ENCODE data around the gene GUCA2B. TPM values are rescaled to one million over a fixed set of nuclear protein-coding genes. Genes with fewer than 3 reads are reported as not detected.

The GUCA2B gene
- total and polyA plus RNA-seq, 5 experiments from 2014 or later, result not detected

GRCh38 chr1:42145389-42145716, 7.9 kb upstream of the GUCA2B start:
- no peak for ATAC-seq
- Mint-ChIP-seq H3K36me3 (no peaks in the 10 kb centered on the region), H3K4me3 (no peak overlapping the region), H3K27me3 (peaks cover 6 to 26% (median 14%) of the 10 kb centered on the region in 5 donors), H3K9me3 (no peaks in the 10 kb centered on the region), H3K4me1 (peaks cover 2 to 6% (median 5%) of the 10 kb centered on the region in 4 donors), H3K27ac (no peak overlapping the region)
- POLR2A ChIA-PET, result no interaction called here
- DNase-seq, result no peak

GRCh38 chr1:42145764-42146625, 7.2 kb upstream of the GUCA2B start:
- DNase-seq (no peak), ATAC-seq (no peak)
- H3K4me1 Mint-ChIP-seq, result peaks cover 2 to 6% (median 5%) of the 10 kb centered on the region in 4 donors
- POLR2A ChIA-PET, result no interaction called here
- no peak overlapping the region for H3K4me3 Mint-ChIP-seq
- H3K36me3 Mint-ChIP-seq, result no peaks in the 10 kb centered on the region
- H3K9me3 Mint-ChIP-seq, result no peaks in the 10 kb centered on the region
- peaks cover 6 to 26% (median 17%) of the 10 kb centered on the region in 5 donors for H3K27me3 Mint-ChIP-seq
- no peak overlapping the region for H3K27ac Mint-ChIP-seq

- peak; percentile 76 to 78 for ATAC-seq
- Mint-ChIP-seq H3K4me1 (peaks cover 2 to 6% (median 5%) of the 10 kb centered on the region in 4 donors), H3K4me3 (no peak overlapping the region), H3K27ac (no peak overlapping the region), H3K27me3 (peaks cover 6 to 28% (median 17%) of the 10 kb centered on the region in 5 donors), H3K36me3 (no peaks in the 10 kb centered on the region), H3K9me3 (no peaks in the 10 kb centered on the region)
- POLR2A ChIA-PET, result no interaction called here
- peak; percentile 37 to 84 (median 64) for DNase-seq
Observed at GRCh38 chr1:42146626-42147320, 6.4 kb upstream of the GUCA2B start.

- Mint-ChIP-seq H3K27me3 (peaks cover 4 to 24% (median 12%) of the 10 kb centered on the region in 5 donors), H3K4me3 (no peak overlapping the region)
- POLR2A ChIA-PET, result no interaction called here
Observed at GRCh38 chr1:42148166-42148565, 5.0 kb upstream of the GUCA2B start.

GRCh38 chr1:42150651-42151050, 2.6 kb upstream of the GUCA2B start:
- no peak for DNase-seq
- Mint-ChIP-seq H3K27ac (peak overlapping the region in 1 of 10 donors; percentile 11), H3K4me1 (no peaks in the 10 kb centered on the region), H3K36me3 (no peaks in the 10 kb centered on the region), H3K27me3 (peaks cover 4 to 17% (median 12%) of the 10 kb centered on the region in 5 donors), H3K4me3 (no peak overlapping the region), H3K9me3 (no peaks in the 10 kb centered on the region)
- no peak for ATAC-seq
- POLR2A ChIA-PET, result no interaction called here

More at GRCh38 chr1:42148166-42148565, 5.0 kb upstream of the GUCA2B start:
- ATAC-seq (no peak), DNase-seq (no peak)
- no peak overlapping the region for H3K27ac Mint-ChIP-seq
- H3K36me3 Mint-ChIP-seq, result no peaks in the 10 kb centered on the region
- no peaks in the 10 kb centered on the region for H3K9me3 Mint-ChIP-seq
- H3K4me1 Mint-ChIP-seq, result peaks cover under 1 to 5% (median 3%) of the 10 kb centered on the region in 4 donors

- Mint-ChIP-seq H3K27me3 (peaks cover 4 to 17% (median 12%) of the 10 kb centered on the region in 5 donors), H3K4me3 (no peak overlapping the region), H3K27ac (no peak overlapping the region), H3K4me1 (peaks cover 0 to 1% (median 0%) of the 10 kb centered on the region in 4 donors), H3K36me3 (no peaks in the 10 kb centered on the region), H3K9me3 (no peaks in the 10 kb centered on the region)
- POLR2A ChIA-PET, result no interaction called here
- no peak for ATAC-seq
- no peak for DNase-seq
Observed at GRCh38 chr1:42152119-42152518, 1.1 kb upstream of the GUCA2B start.

GRCh38 chr1:42153624-42154023, 414 bp downstream of the GUCA2B start:
- no peak for ATAC-seq
- POLR2A ChIA-PET, result no interaction called here
- no peak for DNase-seq
- no peak overlapping the region for H3K27ac Mint-ChIP-seq
- no peaks in the 10 kb centered on the region for H3K36me3 Mint-ChIP-seq
- H3K4me3 Mint-ChIP-seq, result no peak overlapping the region
- no peaks in the 10 kb centered on the region for H3K9me3 Mint-ChIP-seq
- H3K4me1 Mint-ChIP-seq, result peaks cover 7 to 9% (median 8%) of the 10 kb centered on the region in 4 donors
- peaks cover 4 to 17% (median 12%) of the 10 kb centered on the region in 5 donors for H3K27me3 Mint-ChIP-seq

GRCh38 chr1:42154685-42155084, 1.5 kb downstream of the GUCA2B start:
- ATAC-seq (no peak), DNase-seq (no peak)
- Mint-ChIP-seq H3K27me3 (peaks cover 4 to 17% (median 12%) of the 10 kb centered on the region in 5 donors), H3K27ac (no peak overlapping the region), H3K9me3 (no peaks in the 10 kb centered on the region), H3K4me1 (peaks cover 7 to 9% (median 8%) of the 10 kb centered on the region in 4 donors), H3K36me3 (no peaks in the 10 kb centered on the region), H3K4me3 (no peak overlapping the region)
- POLR2A ChIA-PET, result no interaction called here

GRCh38 chr1:42155362-42155761, 2.2 kb downstream of the GUCA2B start:
- DNase-seq (no peak), ATAC-seq (no peak)
- Mint-ChIP-seq H3K36me3 (no peaks in the 10 kb centered on the region), H3K27ac (no peak overlapping the region), H3K27me3 (peaks cover 0 to 12% (median 9%) of the 10 kb centered on the region in 5 donors), H3K9me3 (peaks cover 0 to 1% (median 0%) of the 10 kb centered on the region in 9 donors), H3K4me3 (no peak overlapping the region), H3K4me1 (peaks cover 7 to 9% (median 8%) of the 10 kb centered on the region in 4 donors)
- POLR2A ChIA-PET, result no interaction called here

GRCh38 chr1:42157667-42158066, 4.5 kb downstream of the GUCA2B start:
- POLR2A ChIA-PET, result no interaction called here
- DNase-seq, result peak in 1 of 10 donors; percentile 8
- peaks cover 0 to 9% (median 3%) of the 10 kb centered on the region in 5 donors for H3K27me3 Mint-ChIP-seq
- H3K4me1 Mint-ChIP-seq, result peaks cover 7 to 12% (median 9%) of the 10 kb centered on the region in 4 donors
- H3K9me3 Mint-ChIP-seq, result peaks cover 0 to 14% (median 8%) of the 10 kb centered on the region in 9 donors
- peaks cover 2 to 8% (median 2%) of the 10 kb centered on the region in 3 donors for H3K36me3 Mint-ChIP-seq
- peak overlapping the region in 1 of 10 donors; percentile 1 for H3K4me3 Mint-ChIP-seq
- H3K27ac Mint-ChIP-seq, result peak overlapping the region in 3 of 10 donors; percentile 22 to 86 (median 22)
- ATAC-seq, result peak; percentile 44 to 53

- peaks cover 7 to 12% (median 9%) of the 10 kb centered on the region in 4 donors for H3K4me1 Mint-ChIP-seq
- peak overlapping the region in 1 of 10 donors; percentile 0 for H3K4me3 Mint-ChIP-seq
- POLR2A ChIA-PET, result no interaction called here
- H3K27ac Mint-ChIP-seq, result peak overlapping the region in 1 of 10 donors; percentile 22
- H3K9me3 Mint-ChIP-seq, result peaks cover 0 to 14% (median 8%) of the 10 kb centered on the region in 9 donors
- ATAC-seq, result no peak
- peaks cover 0 to 11% (median 3%) of the 10 kb centered on the region in 5 donors for H3K27me3 Mint-ChIP-seq
- no peak for DNase-seq
- H3K36me3 Mint-ChIP-seq, result peaks cover 2 to 8% (median 2%) of the 10 kb centered on the region in 3 donors
Observed at GRCh38 chr1:42158189-42158588, 5.0 kb downstream of the GUCA2B start.

GRCh38 chr1:42162181-42162580, 9.0 kb downstream of the GUCA2B start:
- Mint-ChIP-seq H3K36me3 (peaks cover 2 to 8% (median 2%) of the 10 kb centered on the region in 3 donors), H3K9me3 (peaks cover 0 to 14% (median 8%) of the 10 kb centered on the region in 9 donors), H3K27ac (no peak overlapping the region), H3K4me3 (no peak overlapping the region), H3K4me1 (peaks cover 7 to 12% (median 10%) of the 10 kb centered on the region in 4 donors), H3K27me3 (peaks cover 3 to 26% (median 9%) of the 10 kb centered on the region in 5 donors)
- DNase-seq (no peak), ATAC-seq (no peak)
- POLR2A ChIA-PET, result no interaction called here

GRCh38 chr1:42163114-42163513, 9.9 kb downstream of the GUCA2B start:
- no peak overlapping the region for H3K27ac Mint-ChIP-seq

More at GRCh38 chr1:42163114-42163513, 9.9 kb downstream of the GUCA2B start:
- ATAC-seq (no peak), DNase-seq (no peak)
- POLR2A ChIA-PET, result no interaction called here
- peaks cover 3 to 32% (median 11%) of the 10 kb centered on the region in 5 donors for H3K27me3 Mint-ChIP-seq
- H3K4me1 Mint-ChIP-seq, result peaks cover 0 to 6% (median 2%) of the 10 kb centered on the region in 4 donors
- no peak overlapping the region for H3K4me3 Mint-ChIP-seq
- peaks cover 2 to 8% (median 2%) of the 10 kb centered on the region in 3 donors for H3K36me3 Mint-ChIP-seq
- H3K9me3 Mint-ChIP-seq, result peaks cover 0 to 14% (median 8%) of the 10 kb centered on the region in 9 donors
